Jurkat, Clone E6-1 (cell line): ENCODE data around the gene EEIG2.

Experiments used
- DNase-seq: peaks from one replicate; pipeline ENCODE4 v3.0.0-alpha.2; 2011; ENCODE audit warnings: low read depth, low spot score
- H3K4me3 ChIP-seq: 2 replicates; pipeline ENCODE4 v1.5.1; 2011; ENCODE audit warnings: mild to moderate bottlenecking, low read length, control low read depth, moderate library complexity

EEIG2 gene

GRCh38 chr1:108609483-108610049 is 49.7 kb downstream of the EEIG2 start:
- no peak for DNase-seq
- no peak overlapping the region for H3K4me3 ChIP-seq
